HepG2 (cell line): ENCODE results near the gene GGNBP2. TPM values are rescaled to one million over a fixed set of nuclear protein-coding genes. Genes with fewer than 3 reads are reported as not detected.

Experiments
- BRD4 ChIP-seq: sonication (generic); formaldehyde crosslinking; IDR thresholded peaks from 2 replicates; pipeline ENCODE4 v1.4.0; 2020; ENCODE audit warnings: missing genetic modification reagents
- EHMT2 ChIP-seq: fragments of 200-600 bp; sonication (generic); IDR thresholded peaks from 2 replicates; pipeline ENCODE4 v1.7.0; 2017; ENCODE audit warnings: antibody characterized with exemption, low read depth, low read length, borderline replicate concordance
- ERF ChIP-seq: IDR thresholded peaks from 2 replicates; pipeline ENCODE4 v1.6.1; 2018; ENCODE audit warnings: missing biosample characterization, missing genetic modification reagents
- HMGA1 ChIP-seq: sonication (generic); formaldehyde crosslinking; conservative IDR thresholded peaks from 2 replicates; pipeline ENCODE4 v1.4.0; 2020; ENCODE audit warnings: missing genetic modification reagents
- NONO ChIP-seq, 2 experiments: fragments of 450-650 bp in 1 of 2; sonication (generic) in 1 of 2; formaldehyde crosslinking in 1 of 2; IDR thresholded peaks in 1 of 2; conservative IDR thresholded peaks in 1 of 2; 2 replicates each; pipeline versions ENCODE4 v1.6.1 to v1.8.0; 2017 to 2022; ENCODE audit warnings: mild to moderate bottlenecking in 1 of 2, missing genetic modification reagents in 1 of 2, moderate library complexity in 1 of 2
- PITX1 ChIP-seq: sonication (generic); formaldehyde crosslinking; IDR thresholded peaks from 2 replicates; pipeline ENCODE4 v1.5.1; 2020; ENCODE audit warnings: mild to moderate bottlenecking, missing genetic modification reagents
- RAD51 ChIP-seq: fragments of 450-650 bp; IDR thresholded peaks from 2 replicates; pipeline ENCODE4 v1.6.1; 2016; ENCODE audit warnings: borderline replicate concordance
- SALL1 ChIP-seq: sonication (generic); formaldehyde crosslinking; IDR thresholded peaks from 2 replicates; pipeline ENCODE4 v1.8.0; 2022; ENCODE audit warnings: mild to moderate bottlenecking, missing genetic modification reagents
- SP5 ChIP-seq: IDR thresholded peaks from 2 replicates; pipeline ENCODE4 v1.6.1; 2016; ENCODE audit warnings: low read depth, borderline replicate concordance
- TCF7 ChIP-seq: sonication (generic); IDR thresholded peaks from 2 replicates; pipeline ENCODE4 v1.6.1; 2016; ENCODE audit warnings: antibody characterized with exemption, low read depth
- TMF1 ChIP-seq: sonication (generic); formaldehyde crosslinking; IDR thresholded peaks from 2 replicates; pipeline ENCODE4 v1.8.1; 2022; ENCODE audit warnings: low read depth, missing genetic modification reagents
- ZBTB1 ChIP-seq: sonication (generic); formaldehyde crosslinking; IDR thresholded peaks from 2 replicates; pipeline ENCODE4 v1.4.0; 2020; ENCODE audit warnings: missing genetic modification reagents, borderline replicate concordance
- ZNF253 ChIP-seq: sonication (generic); formaldehyde crosslinking; IDR thresholded peaks from 2 replicates; pipeline ENCODE4 v1.8.0; 2022; ENCODE audit warnings: mild to moderate bottlenecking, missing genetic modification reagents, borderline replicate concordance
- ZNF296 ChIP-seq: sonication (generic); formaldehyde crosslinking; conservative IDR thresholded peaks from 2 replicates; pipeline ENCODE4 v1.5.0; 2020; ENCODE audit warnings: mild to moderate bottlenecking, missing genetic modification reagents
- ZNF44 ChIP-seq: sonication (generic); formaldehyde crosslinking; IDR thresholded peaks from 2 replicates; pipeline ENCODE4 v1.5.1; 2020; ENCODE audit warnings: mild to moderate bottlenecking, missing genetic modification reagents
- ZNF644 ChIP-seq: IDR thresholded peaks from 2 replicates; pipeline ENCODE4 v1.6.1; 2016; ENCODE audit warnings: low read depth
- ZNF720 ChIP-seq: sonication (generic); formaldehyde crosslinking; IDR thresholded peaks from 2 replicates; pipeline ENCODE4 v1.4.0; 2020; ENCODE audit warnings: missing genetic modification reagents
- polyA plus RNA-seq, 8 experiments: library from polyadenylated mRNA; depleted of rRNA in 3 of 8; stranded (reverse) in 7 of 8; unstranded in 1 of 8; fragments of >200 nt; fragmentation: Illumina TruSeq in 4 of 8; extraction: Trizol in 4 of 8; gene quantifications; 2 replicates each; pipeline versions ENCODE4 v1.2.1 to v1.2.3, GENCODE V29; 2011 to 2016; ENCODE audit warnings: low read depth in 4 of 8, missing spikeins in 1 of 8, mixed read lengths in 1 of 8; ENCODE audit not compliant: insufficient read depth in 1 of 8
- total RNA-seq, 5 experiments: library from RNA; depleted of rRNA; stranded (reverse); fragments of >200 nt; fragmentation: Illumina TruSeq; extraction: Trizol; gene quantifications; 2 replicates each; pipeline ENCODE4 v1.2.3, GENCODE V29; 2016; ENCODE audit warnings: low read depth in 1 of 5
- TF ChIP-seq, protein P1 (sequence below): sonication (generic); formaldehyde crosslinking; IDR thresholded peaks from 2 replicates; pipeline ENCODE4 v1.4.0; 2020; ENCODE audit warnings: mild to moderate bottlenecking, missing genetic modification reagents, borderline replicate concordance
- TF ChIP-seq, protein P2 (sequence below): sonication (generic); formaldehyde crosslinking; IDR thresholded peaks from 2 replicates; pipeline ENCODE4 v1.4.0; 2020; ENCODE audit warnings: missing genetic modification reagents; ENCODE audit errors: not compliant biosample characterization
- TF ChIP-seq, protein P3 (sequence below), 2 experiments: sonication (generic) in 1 of 2; formaldehyde crosslinking in 1 of 2; IDR thresholded peaks; 2 replicates each; pipeline versions ENCODE4 v1.5.1 to v1.6.1; 2011 to 2020; ENCODE audit warnings: borderline replicate concordance in 1 of 2, low read depth in 1 of 2, low read length in 1 of 2, mild to moderate bottlenecking in 1 of 2, missing genetic modification reagents in 1 of 2, moderate library complexity in 1 of 2
- TF ChIP-seq, protein P4 (sequence below): sonication (generic); formaldehyde crosslinking; IDR thresholded peaks from 2 replicates; pipeline ENCODE4 v1.8.1; 2023; ENCODE audit warnings: mild to moderate bottlenecking, missing genetic modification reagents, borderline replicate concordance
- TF ChIP-seq, protein P5 (sequence below): sonication (generic); formaldehyde crosslinking; IDR thresholded peaks from 2 replicates; pipeline ENCODE4 v1.4.0; 2020; ENCODE audit warnings: mild to moderate bottlenecking, missing genetic modification reagents
- TF ChIP-seq, protein P6 (sequence below): sonication (generic); formaldehyde crosslinking; IDR thresholded peaks from 2 replicates; pipeline ENCODE4 v1.8.1; 2023; ENCODE audit warnings: missing genetic modification reagents, mild to moderate bottlenecking, borderline replicate concordance

GGNBP2 gene
- total and polyA plus RNA-seq, 2 of the 13 experiments (the other 11 are each of a cell fraction or from before 2014, with no cell fraction given), result 53.3 to 84.2 TPM

DNA sequence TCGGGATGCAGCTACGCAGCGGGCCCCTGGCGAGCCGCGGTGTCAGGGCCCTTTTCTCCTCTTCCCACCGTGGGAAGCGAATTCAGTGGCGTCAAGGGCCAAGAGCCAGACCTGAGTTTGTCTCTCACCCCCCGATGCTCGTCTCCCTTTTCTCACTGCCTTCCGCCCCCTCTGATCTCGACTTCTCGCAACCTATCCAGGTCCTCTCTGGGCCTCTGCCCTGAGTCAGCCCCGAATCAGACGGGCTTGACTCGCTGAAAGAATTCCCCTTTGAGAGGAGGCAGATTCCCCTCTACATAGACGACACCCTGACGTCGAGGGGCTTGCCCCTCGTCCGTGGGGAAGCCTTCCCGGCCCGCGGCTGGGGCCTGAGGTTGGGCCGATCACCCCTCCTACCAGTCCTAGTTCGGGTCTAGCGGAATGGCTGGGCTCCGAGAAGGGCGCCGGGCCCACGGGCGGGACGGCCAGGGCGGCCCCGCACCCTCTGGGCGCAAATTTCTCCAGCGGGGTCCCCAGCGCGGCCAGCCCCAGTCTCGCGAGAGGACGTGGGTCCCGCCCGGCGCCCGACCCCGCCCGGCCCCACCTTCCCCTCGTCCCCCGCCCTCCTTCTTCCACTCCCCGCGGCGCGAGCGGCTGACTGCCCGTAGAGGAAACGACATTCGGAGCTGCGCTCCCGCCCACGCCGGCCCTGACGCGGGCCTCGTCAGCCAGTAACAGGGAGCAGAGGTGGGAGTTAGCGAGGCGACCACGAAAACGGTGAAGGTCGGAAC is at the start of gene GGNBP2 (continued):
- no peak for TF ChIP-seq ZNF44
- TF ChIP-seq TMF1 (CRISPR knock-in tag), result peak; percentile 50
- TF ChIP-seq, protein P1, sequence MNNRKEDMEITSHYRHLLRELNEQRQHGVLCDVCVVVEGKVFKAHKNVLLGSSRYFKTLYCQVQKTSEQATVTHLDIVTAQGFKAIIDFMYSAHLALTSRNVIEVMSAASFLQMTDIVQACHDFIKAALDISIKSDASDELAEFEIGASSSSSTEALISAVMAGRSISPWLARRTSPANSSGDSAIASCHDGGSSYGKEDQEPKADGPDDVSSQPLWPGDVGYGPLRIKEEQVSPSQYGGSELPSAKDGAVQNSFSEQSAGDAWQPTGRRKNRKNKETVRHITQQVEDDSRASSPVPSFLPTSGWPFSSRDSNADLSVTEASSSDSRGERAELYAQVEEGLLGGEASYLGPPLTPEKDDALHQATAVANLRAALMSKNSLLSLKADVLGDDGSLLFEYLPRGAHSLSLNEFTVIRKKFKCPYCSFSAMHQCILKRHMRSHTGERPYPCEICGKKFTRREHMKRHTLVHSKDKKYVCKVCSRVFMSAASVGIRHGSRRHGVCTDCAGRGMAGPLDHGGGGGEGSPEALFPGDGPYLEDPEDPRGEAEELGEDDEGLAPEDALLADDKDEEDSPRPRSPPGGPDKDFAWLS (CRISPR knock-in tag), result no peak
- TF ChIP-seq, protein P2, sequence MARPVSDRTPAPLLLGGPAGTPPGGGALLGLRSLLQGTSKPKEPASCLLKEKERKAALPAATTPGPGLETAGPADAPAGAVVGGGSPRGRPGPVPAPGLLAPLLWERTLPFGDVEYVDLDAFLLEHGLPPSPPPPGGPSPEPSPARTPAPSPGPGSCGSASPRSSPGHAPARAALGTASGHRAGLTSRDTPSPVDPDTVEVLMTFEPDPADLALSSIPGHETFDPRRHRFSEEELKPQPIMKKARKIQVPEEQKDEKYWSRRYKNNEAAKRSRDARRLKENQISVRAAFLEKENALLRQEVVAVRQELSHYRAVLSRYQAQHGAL, result peak; percentile 14
- peak; percentile 18 for TF ChIP-seq SALL1 (CRISPR knock-in tag)
- no peak for TF ChIP-seq ZNF296 (CRISPR knock-in tag)
- TF ChIP-seq, protein P3, sequence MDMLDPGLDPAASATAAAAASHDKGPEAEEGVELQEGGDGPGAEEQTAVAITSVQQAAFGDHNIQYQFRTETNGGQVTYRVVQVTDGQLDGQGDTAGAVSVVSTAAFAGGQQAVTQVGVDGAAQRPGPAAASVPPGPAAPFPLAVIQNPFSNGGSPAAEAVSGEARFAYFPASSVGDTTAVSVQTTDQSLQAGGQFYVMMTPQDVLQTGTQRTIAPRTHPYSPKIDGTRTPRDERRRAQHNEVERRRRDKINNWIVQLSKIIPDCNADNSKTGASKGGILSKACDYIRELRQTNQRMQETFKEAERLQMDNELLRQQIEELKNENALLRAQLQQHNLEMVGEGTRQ (IDR thresholded peaks at IDR 0.05; ENCODE audit: low read depth, low read length), result no peak
- TF ChIP-seq, protein P3 (CRISPR knock-in tag; IDR thresholded peaks at IDR 0.05; ENCODE audit: borderline replicate concordance), result no peak
- TF ChIP-seq, protein P4, sequence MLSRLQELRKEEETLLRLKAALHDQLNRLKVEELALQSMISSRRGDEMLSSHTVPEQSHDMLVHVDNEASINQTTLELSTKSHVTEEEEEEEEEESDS (CRISPR knock-in tag), result no peak
- TF ChIP-seq, protein P5, sequence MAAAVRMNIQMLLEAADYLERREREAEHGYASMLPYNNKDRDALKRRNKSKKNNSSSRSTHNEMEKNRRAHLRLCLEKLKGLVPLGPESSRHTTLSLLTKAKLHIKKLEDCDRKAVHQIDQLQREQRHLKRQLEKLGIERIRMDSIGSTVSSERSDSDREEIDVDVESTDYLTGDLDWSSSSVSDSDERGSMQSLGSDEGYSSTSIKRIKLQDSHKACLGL (CRISPR knock-in tag), result peak; percentile 23; the same call in 1 of the 2 replicates
- TF ChIP-seq ZBTB1 (CRISPR knock-in tag), result 0 out of 2 replicates have a peak, but pooled peaks have one; percentile 58
- TF ChIP-seq, protein P6, sequence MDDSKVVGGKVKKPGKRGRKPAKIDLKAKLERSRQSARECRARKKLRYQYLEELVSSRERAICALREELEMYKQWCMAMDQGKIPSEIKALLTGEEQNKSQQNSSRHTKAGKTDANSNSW (CRISPR knock-in tag), result peak; percentile 31; the same call in 1 of the 2 replicates
- no peak for TF ChIP-seq ZNF644 (CRISPR knock-in tag)
- no peak for TF ChIP-seq ZNF720 (CRISPR knock-in tag)
- TF ChIP-seq ZNF253, result no peak
- TF ChIP-seq ERF (CRISPR knock-in tag), result 0 out of 2 replicates have a peak, but pooled peaks have one; percentile 46
- TF ChIP-seq NONO (IDR thresholded peaks at IDR 0.05), result no peak
- TF ChIP-seq NONO (CRISPR knock-in tag; conservative IDR thresholded peaks at IDR 0.05), result peak; percentile 32; the same call in 1 of the 2 replicates
- TF ChIP-seq PITX1 (CRISPR knock-in tag), result no peak
- no peak; the same call in 1 of the 2 replicates for TF ChIP-seq BRD4 (CRISPR knock-in tag)
- TF ChIP-seq SP5 (CRISPR knock-in tag), result no peak; the same call in 1 of the 2 replicates
- TF ChIP-seq RAD51, result no peak
- no peak for TF ChIP-seq HMGA1 (CRISPR knock-in tag)
- no peak for TF ChIP-seq EHMT2
- no peak for TF ChIP-seq TCF7
